ENCODE data around the gene NKX6-1. TPM values are rescaled to one million over a fixed set of nuclear protein-coding genes. Genes with fewer than 3 reads are reported as not detected.

Gene NKX6-1
- total and polyA plus RNA-seq, 2 donors (not counting 1 experiment from before 2014, with no cell fraction given), result 0.17 to 0.47 TPM

- no peak for TF ChIP-seq CTCF (conservative IDR thresholded peaks at IDR 0.05 in 1 of 2, IDR thresholded peaks at IDR 0.05 in 1 of 2; ENCODE audit: low read depth in 1 of 2, low read length in 2 of 2)
- TF ChIP-seq EZH2 (IDR thresholded peaks at IDR 0.05; ENCODE audit: low read length, missing control alignments), result peak; percentile 96
- Histone ChIP-seq H3K9ac (ENCODE audit: insufficient read depth, low read length) (no peak overlapping the region), H2AFZ (ENCODE audit: low read length) (no peak overlapping the region), H3K4me2 (ENCODE audit: extremely low read depth, insufficient read depth, low read length) (no peak overlapping the region), H3K79me2 (ENCODE audit: control insufficient read depth, insufficient read depth, low read length) (no peaks in the 10 kb centered on the region), H3K27ac (ENCODE audit: insufficient read depth, low read length) (no peak overlapping the region), H3K4me1 (ENCODE audit: control insufficient read depth, extremely low read depth, insufficient read depth, low read length) (no peaks in the 10 kb centered on the region), H4K20me1 (ENCODE audit: control insufficient read depth, extremely low read depth, insufficient read depth, low read length) (no peaks in the 10 kb centered on the region), H3K9me3 (ENCODE audit: control insufficient read depth, insufficient read depth, low read depth, low read length) (no peaks in the 10 kb centered on the region), H3K4me3 (replicated peaks in 1 of 4; ENCODE audit: control extremely low read depth in 1 of 4, insufficient read depth in 1 of 4, low read depth in 3 of 4, low read length in 4 of 4) (no peak overlapping the region), H3K27me3 (ENCODE audit: control insufficient read depth, insufficient read depth, low read length) (peaks cover 42% of the 10 kb centered on the region), H3K36me3 (ENCODE audit: control insufficient read depth, insufficient read depth, low read length) (no peaks in the 10 kb centered on the region)
- no peak for DNase-seq (ENCODE audit: low read depth in 2 of 2)
These were observed 3.9 kb upstream of the NKX6-1 start for GRCh38 chr4:84502955-84503373.

- no peak for DNase-seq (ENCODE audit: low read depth in 2 of 2)
- Histone ChIP-seq H4K20me1 (ENCODE audit: control insufficient read depth, extremely low read depth, insufficient read depth, low read length) (no peaks in the 10 kb centered on the region), H3K27me3 (ENCODE audit: control insufficient read depth, insufficient read depth, low read length) (peaks cover 42% of the 10 kb centered on the region), H3K27ac (ENCODE audit: insufficient read depth, low read length) (no peak overlapping the region), H2AFZ (ENCODE audit: low read length) (no peak overlapping the region), H3K4me3 (replicated peaks in 1 of 4; ENCODE audit: control extremely low read depth in 1 of 4, insufficient read depth in 1 of 4, low read depth in 3 of 4, low read length in 4 of 4) (no peak overlapping the region), H3K4me1 (ENCODE audit: control insufficient read depth, extremely low read depth, insufficient read depth, low read length) (no peaks in the 10 kb centered on the region), H3K9me3 (ENCODE audit: control insufficient read depth, insufficient read depth, low read depth, low read length) (no peaks in the 10 kb centered on the region), H3K9ac (ENCODE audit: insufficient read depth, low read length) (no peak overlapping the region), H3K4me2 (ENCODE audit: extremely low read depth, insufficient read depth, low read length) (no peak overlapping the region), H3K36me3 (ENCODE audit: control insufficient read depth, insufficient read depth, low read length) (no peaks in the 10 kb centered on the region), H3K79me2 (ENCODE audit: control insufficient read depth, insufficient read depth, low read length) (no peaks in the 10 kb centered on the region)
- no peak for TF ChIP-seq EZH2 (IDR thresholded peaks at IDR 0.05; ENCODE audit: low read length, missing control alignments)
These were observed 3.4 kb upstream of the NKX6-1 start for GRCh38 chr4:84502333-84502954.

GRCh38 chr4:84501721-84502267, 2.7 kb upstream of the NKX6-1 start:
- H3K36me3 ChIP-seq (ENCODE audit: control insufficient read depth, insufficient read depth, low read length), result no peaks in the 10 kb centered on the region
- H3K4me2 ChIP-seq (ENCODE audit: extremely low read depth, insufficient read depth, low read length), result no peak overlapping the region
- H3K9me3 ChIP-seq (ENCODE audit: control insufficient read depth, insufficient read depth, low read depth, low read length), result no peaks in the 10 kb centered on the region
- DNase-seq (ENCODE audit: low read depth in 2 of 2), result no peak
- TF ChIP-seq EZH2 (IDR thresholded peaks at IDR 0.05; ENCODE audit: low read length, missing control alignments) (peak; percentile 83), CTCF (conservative IDR thresholded peaks at IDR 0.05 in 1 of 2, IDR thresholded peaks at IDR 0.05 in 1 of 2; ENCODE audit: low read depth in 1 of 2, low read length in 2 of 2) (no peak)
- H3K27me3 ChIP-seq (ENCODE audit: control insufficient read depth, insufficient read depth, low read length), result peaks cover 48% of the 10 kb centered on the region
- H3K9ac ChIP-seq (ENCODE audit: insufficient read depth, low read length), result no peak overlapping the region
- H3K4me3 ChIP-seq (replicated peaks in 1 of 4; ENCODE audit: control extremely low read depth in 1 of 4, insufficient read depth in 1 of 4, low read depth in 3 of 4, low read length in 4 of 4), result no peak overlapping the region
- no peaks in the 10 kb centered on the region for H3K4me1 ChIP-seq (ENCODE audit: control insufficient read depth, extremely low read depth, insufficient read depth, low read length)
- H3K27ac ChIP-seq (ENCODE audit: insufficient read depth, low read length), result no peak overlapping the region
- H3K79me2 ChIP-seq (ENCODE audit: control insufficient read depth, insufficient read depth, low read length), result no peaks in the 10 kb centered on the region
- H4K20me1 ChIP-seq (ENCODE audit: control insufficient read depth, extremely low read depth, insufficient read depth, low read length), result no peaks in the 10 kb centered on the region
- no peak overlapping the region for H2AFZ ChIP-seq (ENCODE audit: low read length)

Data from fibroblast of lung (primary cell).